Measurements from ENCODE around the gene CCT4. TPM values are rescaled to one million over a fixed set of nuclear protein-coding genes. Genes with fewer than 3 reads are reported as not detected.

The CCT4 gene, protein sequence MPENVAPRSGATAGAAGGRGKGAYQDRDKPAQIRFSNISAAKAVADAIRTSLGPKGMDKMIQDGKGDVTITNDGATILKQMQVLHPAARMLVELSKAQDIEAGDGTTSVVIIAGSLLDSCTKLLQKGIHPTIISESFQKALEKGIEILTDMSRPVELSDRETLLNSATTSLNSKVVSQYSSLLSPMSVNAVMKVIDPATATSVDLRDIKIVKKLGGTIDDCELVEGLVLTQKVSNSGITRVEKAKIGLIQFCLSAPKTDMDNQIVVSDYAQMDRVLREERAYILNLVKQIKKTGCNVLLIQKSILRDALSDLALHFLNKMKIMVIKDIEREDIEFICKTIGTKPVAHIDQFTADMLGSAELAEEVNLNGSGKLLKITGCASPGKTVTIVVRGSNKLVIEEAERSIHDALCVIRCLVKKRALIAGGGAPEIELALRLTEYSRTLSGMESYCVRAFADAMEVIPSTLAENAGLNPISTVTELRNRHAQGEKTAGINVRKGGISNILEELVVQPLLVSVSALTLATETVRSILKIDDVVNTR
- total RNA-seq = 85.9 and 97.8 TPM in 2 replicates

DNA sequence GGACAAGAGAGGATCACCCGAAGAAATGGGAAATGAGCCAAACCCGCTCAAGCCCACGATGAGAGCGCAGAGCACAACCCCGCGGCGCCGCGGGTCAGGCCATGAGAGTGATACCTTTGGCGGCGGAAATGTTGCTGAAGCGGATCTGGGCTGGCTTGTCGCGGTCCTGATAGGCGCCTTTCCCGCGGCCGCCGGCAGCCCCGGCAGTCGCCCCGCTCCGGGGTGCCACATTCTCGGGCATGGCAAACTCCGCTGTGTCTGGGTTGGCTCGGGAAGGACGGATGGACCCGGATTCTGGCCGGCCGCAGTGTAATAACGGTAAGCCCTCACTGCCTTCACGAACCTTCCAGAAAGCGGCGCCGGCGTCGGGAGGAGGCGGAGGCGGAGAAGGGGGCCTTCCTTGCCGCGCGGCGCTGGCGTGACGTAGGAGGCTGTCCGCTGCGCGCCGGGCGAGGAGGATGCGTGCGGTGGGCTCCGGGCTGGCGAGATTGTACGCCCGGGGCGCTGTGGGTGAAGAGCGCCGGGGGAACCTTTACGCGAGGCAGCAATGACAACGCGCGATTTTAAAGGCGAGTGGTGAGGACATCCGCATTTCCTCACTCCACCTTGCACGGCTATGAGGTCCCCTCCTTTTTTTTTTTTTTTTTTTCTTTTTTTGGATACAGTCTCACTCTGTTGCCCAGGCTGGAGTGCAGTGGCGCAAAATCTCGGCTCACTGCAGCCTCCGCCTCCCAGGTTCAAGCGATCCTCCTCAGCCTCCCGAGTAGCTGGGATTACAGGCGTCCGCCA lies at the start of gene CCT4:
CCT4 (minus strand) TSS at position 390 of the 789 bp plus-strand sequence; CDS start at position 241, 149 bp downstream.

DNA sequence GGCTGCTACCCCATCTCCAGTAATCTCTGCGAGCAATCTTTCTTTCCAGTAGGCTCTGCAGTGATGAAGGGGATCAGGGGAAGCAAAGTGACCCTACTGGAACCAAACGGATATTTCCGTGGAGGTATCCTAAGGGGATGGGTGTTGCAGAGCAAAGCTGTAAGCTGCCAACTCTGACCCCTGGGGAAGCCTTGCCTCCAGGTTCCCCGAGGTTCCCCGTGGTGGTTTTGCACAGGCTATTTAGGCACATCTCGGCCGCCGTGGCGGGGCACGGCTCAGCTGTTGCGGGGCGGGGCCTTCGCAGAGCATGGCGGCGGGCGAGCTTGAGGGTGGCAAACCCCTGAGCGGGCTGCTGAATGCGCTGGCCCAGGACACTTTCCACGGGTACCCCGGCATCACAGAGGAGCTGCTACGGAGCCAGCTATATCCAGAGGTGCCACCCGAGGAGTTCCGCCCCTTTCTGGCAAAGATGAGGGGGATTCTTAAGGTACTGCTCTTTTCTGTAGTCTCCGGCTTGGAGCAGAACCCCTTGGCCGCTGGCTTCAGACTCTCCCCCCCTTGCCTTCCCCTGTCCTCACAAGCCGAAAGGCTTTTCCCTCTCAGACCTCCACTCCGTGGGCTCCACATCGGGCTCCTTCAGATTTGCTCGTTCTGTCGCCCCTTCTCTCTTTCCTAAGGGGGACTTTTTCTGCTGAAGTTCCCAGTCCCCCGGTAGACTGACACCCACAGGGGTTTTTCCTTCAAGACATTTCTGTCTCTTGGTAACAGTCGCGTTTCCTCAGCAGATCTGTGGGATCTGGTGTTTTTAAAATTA lies 17.1 kb upstream of the CCT4 start, which contains the start of gene COMMD1:
COMMD1 (plus strand) TSS at position 303 of the 814 bp plus-strand sequence; CDS start at position 308, 5 bp downstream.

DNA sequence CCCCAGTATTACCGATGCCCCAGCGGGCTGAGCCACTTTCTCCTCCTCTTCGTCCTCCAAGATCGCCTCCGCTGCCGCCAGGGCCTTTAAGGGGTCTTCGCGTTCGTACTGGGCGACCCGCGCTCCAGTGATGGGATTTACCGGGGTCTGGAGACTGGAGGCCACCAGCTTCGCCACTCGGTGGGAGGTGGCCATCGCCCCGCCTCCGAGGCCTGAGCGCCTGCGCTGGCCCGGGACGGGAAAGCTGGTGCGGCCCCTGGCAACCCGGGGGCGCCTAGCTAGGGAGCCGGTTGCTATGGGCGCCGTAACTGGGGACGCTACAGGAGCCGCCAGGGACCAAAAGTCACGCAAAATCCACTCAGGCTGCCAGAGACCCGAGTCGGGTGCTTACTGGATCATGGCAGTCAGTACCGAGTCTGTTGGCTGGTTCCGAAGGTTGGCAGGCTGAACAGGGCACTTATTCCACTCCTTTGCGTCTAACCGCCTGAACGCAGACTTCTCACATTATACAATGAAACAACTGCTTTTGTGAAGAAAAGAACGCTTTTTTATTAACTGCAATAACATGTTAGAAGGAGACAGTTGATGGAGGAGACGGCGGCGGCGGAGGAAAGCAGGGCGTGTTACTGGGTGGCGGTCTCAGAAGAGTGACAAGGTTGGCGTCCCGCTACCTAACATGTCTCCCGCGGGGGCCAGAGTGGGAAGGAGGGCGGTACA lies 34.5 kb downstream of the CCT4 start, which contains the start of gene FAM161A:
FAM161A (minus strand) TSS at position 214 of the 717 bp plus-strand sequence; CDS start at position 195, 19 bp downstream.

Other genes with a start within 250 kb of the CCT4 start
- gene FAM161A, start 34.6 kb downstream of the CCT4 start, total RNA-seq = 0.70 and 2.3 TPM in 2 replicates
- 44.4 and 54.0 TPM in 2 replicates for gene COMMD1, start 17.0 kb upstream of the CCT4 start, total RNA-seq